Left lung (tissue), 10 donors: ENCODE data around the gene SLC5A7. TPM values are rescaled to one million over a fixed set of nuclear protein-coding genes. Genes with fewer than 3 reads are reported as not detected.

Source experiments
- ATAC-seq: fragments of 200-7000 bp; cut with Tn5 transposase; one replicate; pipeline ENCODE4 v1.9.1; 2020; ENCODE audit warnings: moderate library complexity
- DNase-seq, 4 donors: peaks; one replicate each; pipeline ENCODE4 v3.0.0-alpha.2; 2013 to 2020
- H3K27ac ChIP-seq, 2 donors: fragments of 200-600 bp; sonication (generic) in 1 of 2; one replicate each; pipeline versions ENCODE4 v1.5.0 to v1.8.0; 2020 to 2021
- H3K27me3 ChIP-seq, 2 donors: fragments of 200-600 bp; sonication (generic) in 1 of 2; one replicate each; pipeline versions ENCODE4 v1.5.0 to v1.8.0; 2020 to 2021
- H3K36me3 ChIP-seq, 2 donors: fragments of 200-600 bp; sonication (generic) in 1 of 2; one replicate each; pipeline versions ENCODE4 v1.5.0 to v1.8.0; 2020 to 2021
- H3K4me1 ChIP-seq, 2 donors: fragments of 200-600 bp; one replicate each; pipeline ENCODE4 v1.8.0; 2021
- H3K4me3 ChIP-seq, 2 donors: fragments of 200-600 bp; sonication (generic) in 1 of 2; one replicate each; pipeline versions ENCODE4 v1.5.0 to v1.8.0; 2020 to 2021; ENCODE audit warnings: mild to moderate bottlenecking in 1 of 2
- H3K9me3 ChIP-seq, 2 donors: fragments of 200-600 bp; sonication (generic) in 1 of 2; one replicate each; pipeline versions ENCODE4 v1.5.0 to v1.8.0; 2020 to 2021
- intact Hi-C, 2 donors: fragments of 100-400 bp; cut with DNase I; formaldehyde crosslinking; loops; one replicate each; pipeline versions ENCODE4 v1.11.2 to v1.14.2; 2022
- polyA plus RNA-seq, 6 donors: library from polyadenylated mRNA; unstranded; fragments of 120-200 nt; gene quantifications; one replicate each; pipeline ENCODE4 v1.2.1, GENCODE V29; 2013; ENCODE audit not compliant: insufficient read length in 6 of 6
- total RNA-seq, 2 donors: library from RNA; stranded (reverse); fragmentation: NEBNext Ultra II Directional; extraction: Animal tissue kit (Norgen Biotek cat#: 25700); gene quantifications; one replicate each; pipeline ENCODE4 v1.2.1, GENCODE V29; 2021
- TF ChIP-seq, protein P1 (sequence below), 2 donors: fragments of 200-600 bp; sonication (generic) in 1 of 2; IDR thresholded peaks; one replicate each; pipeline versions ENCODE4 v1.5.0 to v1.8.0; 2021; ENCODE audit warnings: antibody characterized with exemption in 2 of 2
- donor health status: DM: no; HTN: yes; CAD: no.
- donor health status: DM: no; HTN: no; CAD: no.

The SLC5A7 gene
- total and polyA plus RNA-seq, 8 donors, result 0.05 to 0.84 (median 0.10) TPM

DNA sequence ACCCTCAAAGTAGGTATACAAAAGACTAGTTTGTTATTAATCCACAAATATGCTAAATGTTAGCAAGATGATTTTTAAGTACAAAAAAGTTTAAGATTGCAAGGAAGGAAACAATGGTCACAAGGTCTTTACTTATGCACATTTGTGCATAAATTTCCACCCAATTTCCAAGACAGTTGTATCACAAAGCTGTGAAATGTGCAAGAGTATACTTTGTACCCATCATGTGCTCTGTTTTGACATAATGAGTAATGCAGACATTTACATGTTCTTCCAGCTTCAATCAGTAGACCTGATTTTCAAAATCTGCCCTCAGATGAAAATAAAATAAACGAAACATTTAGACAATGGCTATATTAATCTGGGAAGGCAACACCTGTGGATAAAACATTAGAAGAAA lies 27.0 kb downstream of the SLC5A7 start:
- intact Hi-C loops, result no loop called here
- Histone ChIP-seq H3K27me3 (no peaks in the 10 kb centered on the region), H3K4me3 (no peak overlapping the region), H3K9me3 (peaks cover 0 to 24% of the 10 kb centered on the region in 2 donors), H3K36me3 (no peaks in the 10 kb centered on the region), H3K4me1 (no peaks in the 10 kb centered on the region), H3K27ac (no peak overlapping the region)
- ATAC-seq, result no peak
- TF ChIP-seq, protein P1, sequence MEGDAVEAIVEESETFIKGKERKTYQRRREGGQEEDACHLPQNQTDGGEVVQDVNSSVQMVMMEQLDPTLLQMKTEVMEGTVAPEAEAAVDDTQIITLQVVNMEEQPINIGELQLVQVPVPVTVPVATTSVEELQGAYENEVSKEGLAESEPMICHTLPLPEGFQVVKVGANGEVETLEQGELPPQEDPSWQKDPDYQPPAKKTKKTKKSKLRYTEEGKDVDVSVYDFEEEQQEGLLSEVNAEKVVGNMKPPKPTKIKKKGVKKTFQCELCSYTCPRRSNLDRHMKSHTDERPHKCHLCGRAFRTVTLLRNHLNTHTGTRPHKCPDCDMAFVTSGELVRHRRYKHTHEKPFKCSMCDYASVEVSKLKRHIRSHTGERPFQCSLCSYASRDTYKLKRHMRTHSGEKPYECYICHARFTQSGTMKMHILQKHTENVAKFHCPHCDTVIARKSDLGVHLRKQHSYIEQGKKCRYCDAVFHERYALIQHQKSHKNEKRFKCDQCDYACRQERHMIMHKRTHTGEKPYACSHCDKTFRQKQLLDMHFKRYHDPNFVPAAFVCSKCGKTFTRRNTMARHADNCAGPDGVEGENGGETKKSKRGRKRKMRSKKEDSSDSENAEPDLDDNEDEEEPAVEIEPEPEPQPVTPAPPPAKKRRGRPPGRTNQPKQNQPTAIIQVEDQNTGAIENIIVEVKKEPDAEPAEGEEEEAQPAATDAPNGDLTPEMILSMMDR (IDR thresholded peaks at IDR 0.05), result no peak
- DNase-seq, result no peak

DNA sequence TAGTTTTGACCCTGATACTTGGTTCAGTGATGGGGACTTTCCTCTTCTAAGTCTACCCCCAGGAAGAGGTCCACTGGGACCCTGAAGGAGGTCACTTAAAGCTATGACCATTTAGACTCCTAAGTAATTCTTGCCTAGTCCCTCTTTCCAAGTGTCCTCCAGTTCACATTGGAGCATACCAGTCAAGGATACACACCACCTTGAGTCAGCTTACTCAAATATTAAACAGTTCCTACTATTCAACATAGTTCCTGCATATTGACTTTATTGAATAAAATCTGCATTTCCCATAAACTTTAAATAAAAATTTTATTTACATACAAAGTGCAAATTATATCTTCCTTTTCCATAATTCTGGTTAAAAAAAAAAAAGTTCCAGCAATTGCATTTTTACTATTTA lies 36.3 kb downstream of the SLC5A7 start:
- Histone ChIP-seq H3K27ac (no peak overlapping the region), H3K4me3 (no peak overlapping the region), H3K27me3 (no peaks in the 10 kb centered on the region), H3K4me1 (no peaks in the 10 kb centered on the region), H3K36me3 (no peaks in the 10 kb centered on the region), H3K9me3 (no peaks in the 10 kb centered on the region)
- TF ChIP-seq, protein P1 (IDR thresholded peaks at IDR 0.05), result no peak
- ATAC-seq (no peak), DNase-seq (no peak)
- intact Hi-C loops, result no loop called here

DNA sequence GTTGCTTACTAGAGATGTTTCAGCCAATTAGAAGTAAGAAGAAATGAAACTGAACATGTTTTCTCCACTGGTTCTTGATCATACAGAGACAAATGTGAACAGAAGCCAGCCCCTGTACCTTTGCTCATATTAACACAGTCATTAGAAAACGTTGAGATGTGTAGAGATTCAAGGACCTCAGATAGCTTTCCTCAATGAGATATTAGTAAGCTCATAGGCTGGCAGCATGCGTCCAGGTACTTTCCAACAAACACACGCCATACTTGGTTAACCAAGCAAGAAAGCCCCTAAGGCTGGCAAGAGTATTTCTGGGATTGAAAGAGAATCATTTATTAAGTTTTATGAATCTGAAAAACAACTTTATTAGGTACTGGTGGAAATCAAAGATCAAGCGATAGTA lies 37.5 kb downstream of the SLC5A7 start:
- H3K9me3 ChIP-seq, result no peaks in the 10 kb centered on the region
- no peak overlapping the region for H3K4me3 ChIP-seq
- intact Hi-C loops, result no loop called here
- TF ChIP-seq, protein P1 (IDR thresholded peaks at IDR 0.05), result no peak
- no peaks in the 10 kb centered on the region for H3K36me3 ChIP-seq
- ATAC-seq (no peak), DNase-seq (no peak)
- no peaks in the 10 kb centered on the region for H3K27me3 ChIP-seq
- H3K4me1 ChIP-seq, result no peaks in the 10 kb centered on the region
- H3K27ac ChIP-seq, result no peak overlapping the region

DNA sequence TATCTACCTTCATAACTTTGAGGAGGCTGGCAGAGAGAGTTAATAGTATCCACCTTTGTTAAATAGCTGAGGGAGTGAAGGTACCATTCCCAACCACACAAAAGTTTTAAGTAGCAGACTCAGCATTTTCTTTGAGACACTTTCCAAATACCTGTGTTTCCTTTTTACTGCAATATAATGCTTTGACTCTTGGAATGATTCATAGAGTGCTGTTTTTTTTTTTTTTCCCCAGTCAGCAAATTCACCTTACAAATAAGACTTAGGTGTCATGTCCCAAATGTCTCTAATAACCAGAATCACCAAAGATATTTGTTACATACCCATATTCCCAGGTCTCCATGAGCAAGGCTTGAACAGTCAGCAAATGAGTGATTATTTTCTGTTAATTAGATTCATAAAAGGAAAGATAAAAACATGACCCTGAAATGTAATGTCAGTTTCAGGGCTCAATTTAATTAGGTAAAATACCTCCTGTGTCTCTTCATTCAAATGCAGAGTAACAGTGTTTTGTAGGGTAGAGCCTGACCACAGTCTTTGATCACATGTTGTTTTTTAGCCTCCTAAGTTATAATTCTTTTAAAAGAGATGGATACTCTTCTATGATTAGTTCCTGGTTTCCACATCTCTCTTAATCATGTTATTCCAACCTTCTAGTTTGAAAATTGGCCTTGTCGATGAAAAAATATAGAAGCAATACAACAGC lies 39.9 kb downstream of the SLC5A7 start:
- H3K27me3 ChIP-seq, result no peaks in the 10 kb centered on the region
- no peak overlapping the region for H3K27ac ChIP-seq
- ATAC-seq (no peak), DNase-seq (no peak)
- no peaks in the 10 kb centered on the region for H3K4me1 ChIP-seq
- TF ChIP-seq, protein P1 (IDR thresholded peaks at IDR 0.05), result no peak
- intact Hi-C loops, result no loop called here
- H3K4me3 ChIP-seq, result no peak overlapping the region
- H3K36me3 ChIP-seq, result no peaks in the 10 kb centered on the region
- H3K9me3 ChIP-seq, result peaks cover 0 to 5% of the 10 kb centered on the region in 2 donors

DNA sequence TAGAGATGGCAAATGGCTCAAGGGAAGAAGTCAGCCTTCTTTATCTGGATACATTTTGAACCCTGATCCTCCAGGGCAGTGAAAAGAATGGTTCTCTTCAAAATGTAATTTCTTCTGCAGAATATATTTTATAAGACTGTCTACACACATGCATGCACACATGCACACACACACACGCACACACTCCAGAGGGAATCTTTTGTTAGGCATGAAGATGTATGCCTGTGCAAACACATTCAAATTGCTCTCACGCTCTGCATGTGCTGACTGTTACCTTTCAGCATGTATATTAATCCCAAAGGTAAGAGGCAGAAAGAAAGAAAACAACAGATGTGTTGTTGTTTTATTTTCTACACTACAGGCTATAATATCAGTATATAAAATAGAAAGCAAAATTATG lies 43.2 kb downstream of the SLC5A7 start:
- Histone ChIP-seq H3K4me1 (no peaks in the 10 kb centered on the region), H3K4me3 (no peak overlapping the region), H3K27me3 (no peaks in the 10 kb centered on the region), H3K9me3 (peaks cover 0 to 11% of the 10 kb centered on the region in 2 donors), H3K36me3 (no peaks in the 10 kb centered on the region), H3K27ac (no peak overlapping the region)
- ATAC-seq (no peak), DNase-seq (no peak)
- TF ChIP-seq, protein P1 (IDR thresholded peaks at IDR 0.05), result no peak
- intact Hi-C loops, result no loop called here
